H9 (cell line): ENCODE measurements around the gene PWWP2B. TPM values are rescaled to one million over a fixed set of nuclear protein-coding genes. Genes with fewer than 3 reads are reported as not detected.

Experiments used
- DNase-seq: peaks from one replicate; pipeline ENCODE4 v3.0.0-alpha.2; 2017
- H2AFZ ChIP-seq: one replicate; pipeline ENCODE4 v1.6.1; 2013; ENCODE audit warnings: mild to moderate bottlenecking, low read length, control low read depth, moderate library complexity
- H2AK5ac ChIP-seq: 2 replicates; pipeline ENCODE4 v1.6.1; 2013; ENCODE audit warnings: low read length, control low read depth, mixed read lengths; ENCODE audit not compliant: insufficient read length
- H2BK120ac ChIP-seq: one replicate; pipeline ENCODE4 v1.6.1; 2013; ENCODE audit warnings: low read depth, mild to moderate bottlenecking, low read length, control low read depth, inconsistent platforms; ENCODE audit not compliant: poor library complexity, severe bottlenecking
- H2BK12ac ChIP-seq: 2 replicates; pipeline ENCODE4 v1.6.1; 2013; ENCODE audit warnings: low read length, control low read depth, mixed read lengths, low read depth; ENCODE audit not compliant: insufficient read length
- H2BK15ac ChIP-seq: 2 replicates; pipeline ENCODE4 v1.6.1; 2013; ENCODE audit warnings: low read depth, low read length, control low read depth
- H2BK20ac ChIP-seq: one replicate; pipeline ENCODE4 v1.6.1; 2013; ENCODE audit warnings: low read depth, mild to moderate bottlenecking, low read length, control low read depth, inconsistent platforms; ENCODE audit not compliant: poor library complexity, severe bottlenecking
- H2BK5ac ChIP-seq: 2 replicates; pipeline ENCODE4 v1.6.1; 2013; ENCODE audit warnings: low read length, control low read depth, mixed read lengths; ENCODE audit not compliant: insufficient read length
- H3K14ac ChIP-seq: 2 replicates; pipeline ENCODE4 v1.6.1; 2013; ENCODE audit warnings: low read length, control low read depth; ENCODE audit not compliant: insufficient read depth
- H3K18ac ChIP-seq: 2 replicates; pipeline ENCODE4 v1.6.1; 2013; ENCODE audit warnings: low read depth, mild to moderate bottlenecking, mixed read lengths, low read length, control low read depth; ENCODE audit not compliant: insufficient read length
- H3K23ac ChIP-seq: 2 replicates; pipeline ENCODE4 v1.6.1; 2013; ENCODE audit warnings: low read length, control low read depth, mixed read lengths, low read depth; ENCODE audit not compliant: insufficient read length
- H3K23me2 ChIP-seq: 2 replicates; pipeline ENCODE4 v1.6.1; 2013; ENCODE audit warnings: low read depth, mild to moderate bottlenecking, mixed read lengths, low read length, control low read depth; ENCODE audit not compliant: insufficient read length, poor library complexity, severe bottlenecking
- H3K27ac ChIP-seq: 2 replicates; pipeline ENCODE4 v1.5.1; 2013; ENCODE audit warnings: low read length, control low read depth, mixed read lengths, low read depth; ENCODE audit not compliant: insufficient read length
- H3K27me3 ChIP-seq: 2 replicates; pipeline ENCODE4 v1.6.1; 2013; ENCODE audit warnings: low read length, control low read depth, inconsistent platforms; ENCODE audit not compliant: insufficient read depth
- H3K4ac ChIP-seq: 2 replicates; pipeline ENCODE4 v1.6.1; 2013; ENCODE audit warnings: low read depth, mild to moderate bottlenecking, control low read depth, inconsistent platforms, low read length, moderate library complexity
- H3K4me1 ChIP-seq: 2 replicates; pipeline ENCODE4 v1.6.1; 2013; ENCODE audit warnings: low read length, control low read depth, inconsistent platforms; ENCODE audit not compliant: insufficient read depth
- H3K4me2 ChIP-seq: 2 replicates; pipeline ENCODE4 v1.6.1; 2013; ENCODE audit warnings: low read length, control low read depth, mixed read lengths; ENCODE audit not compliant: insufficient read length, insufficient read depth
- H3K56ac ChIP-seq: 2 replicates; pipeline ENCODE4 v1.6.1; 2013; ENCODE audit warnings: low read depth, mild to moderate bottlenecking, mixed read lengths, low read length, control low read depth; ENCODE audit not compliant: insufficient read length
- H3K79me1 ChIP-seq: 2 replicates; pipeline ENCODE4 v1.6.1; 2013; ENCODE audit warnings: low read depth, mild to moderate bottlenecking, moderate library complexity, low read length, control low read depth, inconsistent platforms; ENCODE audit not compliant: insufficient read depth, poor library complexity, severe bottlenecking
- H3K79me2 ChIP-seq: 2 replicates; pipeline ENCODE4 v1.6.1; 2013; ENCODE audit warnings: low read length, control low read depth, inconsistent platforms; ENCODE audit not compliant: insufficient read depth
- H3K9ac ChIP-seq: 2 replicates; pipeline ENCODE4 v1.6.1; 2013; ENCODE audit warnings: low read length, control low read depth, mixed read lengths; ENCODE audit not compliant: insufficient read length; ENCODE audit errors: extremely low read depth
- H3K9me3 ChIP-seq: one replicate; pipeline ENCODE4 v1.6.1; 2013; ENCODE audit warnings: low read depth, low read length, inconsistent platforms; ENCODE audit not compliant: control insufficient read depth
- H3T11ph ChIP-seq: one replicate; pipeline ENCODE4 v1.6.1; 2013; ENCODE audit warnings: mild to moderate bottlenecking, low read length, control low read depth, inconsistent platforms
- H4K20me1 ChIP-seq: one replicate; pipeline ENCODE4 v1.6.1; 2013; ENCODE audit not compliant: control insufficient read depth, insufficient read length, insufficient read depth
- H4K5ac ChIP-seq: 2 replicates; pipeline ENCODE4 v1.6.1; 2013; ENCODE audit warnings: low read depth, mild to moderate bottlenecking, mixed read lengths, low read length, control low read depth; ENCODE audit not compliant: insufficient read length
- H4K8ac ChIP-seq: replicated peaks from 2 replicates; pipeline ENCODE4 v1.6.1; 2013; ENCODE audit warnings: low read length, control low read depth, mixed read lengths, low read depth; ENCODE audit not compliant: insufficient read length
- H4K91ac ChIP-seq: 2 replicates; pipeline ENCODE4 v1.6.1; 2013; ENCODE audit warnings: low read depth, mild to moderate bottlenecking, moderate library complexity, mixed read lengths, low read length, control low read depth; ENCODE audit not compliant: insufficient read length
- H3K27ac Mint-ChIP-seq, 3 experiments: 2 replicates in 2 of 3; 3 replicates in 1 of 3; pipeline ENCODE4 v1.8.0; 2020 to 2021; ENCODE audit warnings: mixed read lengths in 3 of 3, mild to moderate bottlenecking in 1 of 3, moderate library complexity in 1 of 3
- H3K27me3 Mint-ChIP-seq: 2 replicates; pipeline ENCODE4 v1.8.0; 2021; ENCODE audit warnings: low read depth, mild to moderate bottlenecking, moderate library complexity, mixed read lengths
- H3K36me3 Mint-ChIP-seq, 3 experiments: 2 replicates in 2 of 3; 3 replicates in 1 of 3; pipeline ENCODE4 v1.8.0; 2020 to 2021; ENCODE audit warnings: low read depth in 3 of 3, mixed read lengths in 3 of 3; ENCODE audit not compliant: insufficient read depth in 1 of 3
- H3K4me1 Mint-ChIP-seq, 2 experiments: 2 replicates each; pipeline ENCODE4 v1.8.0; 2020; ENCODE audit warnings: mixed read lengths in 2 of 2
- H3K4me3 Mint-ChIP-seq, 2 experiments: 2 replicates in 1 of 2; 3 replicates in 1 of 2; pipeline ENCODE4 v1.8.0; 2020 to 2021; ENCODE audit warnings: mild to moderate bottlenecking in 2 of 2, mixed read lengths in 2 of 2, moderate library complexity in 1 of 2
- H3K9me3 Mint-ChIP-seq, 2 experiments: 2 replicates in 1 of 2; 3 replicates in 1 of 2; pipeline ENCODE4 v1.8.0; 2020; ENCODE audit warnings: mild to moderate bottlenecking in 2 of 2, mixed read lengths in 2 of 2, moderate library complexity in 1 of 2
- WGBS: extraction: QIAGEN DNeasy Blood & Tissue Kit; methylation state at CpG from one replicate; pipeline ENCODE4 v1.1.7; 2013; ENCODE audit warnings: missing lambda C conversion rate, low lambda C conversion rate, mixed read lengths; ENCODE audit not compliant: insufficient read length; ENCODE audit errors: extremely low coverage; 5-methylcytosine and 5-hydroxymethylcytosine counted together
- total RNA-seq: library from RNA; stranded (reverse); gene quantifications from 2 replicates; pipeline ENCODE4 v1.2.1, GENCODE V29; 2021
- TF ChIP-seq, protein P1 (sequence below): fragments of 200-600 bp; sonication (generic); conservative IDR thresholded peaks from 3 replicates; pipeline ENCODE4 v1.8.0; 2021; ENCODE audit warnings: antibody characterized with exemption, mild to moderate bottlenecking

Gene PWWP2B
- total RNA-seq, 1 experiment from 2014 or later: 10.0 TPM

DNA sequence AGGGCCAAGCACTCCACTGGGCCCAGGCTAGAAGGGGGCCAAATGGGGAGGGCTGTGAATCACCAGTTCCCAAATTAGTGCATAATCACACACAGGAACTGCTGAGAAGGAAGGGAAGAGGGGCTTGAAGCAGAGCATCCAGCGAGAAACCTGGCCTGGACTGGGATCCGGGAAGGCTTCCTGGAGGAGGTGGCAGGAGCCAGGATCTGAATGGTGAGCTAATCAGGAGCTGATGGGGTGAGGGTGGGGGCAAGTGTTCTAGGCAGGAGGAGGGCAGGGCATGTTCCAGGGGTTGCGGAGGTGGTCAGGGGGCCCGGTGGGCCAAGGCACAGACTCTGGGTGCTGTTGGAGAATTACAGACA is 12.6 kb downstream of the PWWP2B start:
- Histone ChIP-seq H2AK5ac (no peak overlapping the region), H3K9me3 (no peaks in the 10 kb centered on the region), H3K14ac (peak overlapping the region; percentile 76), H4K8ac (no peak overlapping the region), H3T11ph (no peak overlapping the region), H2BK120ac (no peak overlapping the region), H3K79me2 (no peaks in the 10 kb centered on the region; the same call in 1 of the 2 replicates), H3K18ac (no peak overlapping the region), H3K27me3 (no peaks in the 10 kb centered on the region), H4K20me1 (no peaks in the 10 kb centered on the region), H3K79me1 (no peaks in the 10 kb centered on the region), H4K91ac (no peak overlapping the region), H4K5ac (no peak overlapping the region), H3K4ac (no peak overlapping the region), H3K4me1 (peaks cover 8% of the 10 kb centered on the region; the same call in 1 of the 2 replicates), H3K9ac (no peak overlapping the region), H3K4me2 (no peak overlapping the region), H3K23ac (no peak overlapping the region), H3K27ac (no peak overlapping the region), H2BK5ac (no peak overlapping the region), H3K56ac (no peak overlapping the region), H2BK20ac (no peak overlapping the region), H2BK12ac (no peak overlapping the region), H2AFZ (no peak overlapping the region), H3K23me2 (no peaks in the 10 kb centered on the region), H2BK15ac (no peak overlapping the region)
- TF ChIP-seq, protein P1, sequence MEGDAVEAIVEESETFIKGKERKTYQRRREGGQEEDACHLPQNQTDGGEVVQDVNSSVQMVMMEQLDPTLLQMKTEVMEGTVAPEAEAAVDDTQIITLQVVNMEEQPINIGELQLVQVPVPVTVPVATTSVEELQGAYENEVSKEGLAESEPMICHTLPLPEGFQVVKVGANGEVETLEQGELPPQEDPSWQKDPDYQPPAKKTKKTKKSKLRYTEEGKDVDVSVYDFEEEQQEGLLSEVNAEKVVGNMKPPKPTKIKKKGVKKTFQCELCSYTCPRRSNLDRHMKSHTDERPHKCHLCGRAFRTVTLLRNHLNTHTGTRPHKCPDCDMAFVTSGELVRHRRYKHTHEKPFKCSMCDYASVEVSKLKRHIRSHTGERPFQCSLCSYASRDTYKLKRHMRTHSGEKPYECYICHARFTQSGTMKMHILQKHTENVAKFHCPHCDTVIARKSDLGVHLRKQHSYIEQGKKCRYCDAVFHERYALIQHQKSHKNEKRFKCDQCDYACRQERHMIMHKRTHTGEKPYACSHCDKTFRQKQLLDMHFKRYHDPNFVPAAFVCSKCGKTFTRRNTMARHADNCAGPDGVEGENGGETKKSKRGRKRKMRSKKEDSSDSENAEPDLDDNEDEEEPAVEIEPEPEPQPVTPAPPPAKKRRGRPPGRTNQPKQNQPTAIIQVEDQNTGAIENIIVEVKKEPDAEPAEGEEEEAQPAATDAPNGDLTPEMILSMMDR: no peak
- Mint-ChIP-seq H3K27me3 (no peaks in the 10 kb centered on the region), H3K36me3 (peaks cover 3 to 15% (median 8%) of the 10 kb centered on the region in 3 experiments), H3K9me3 (no peaks in the 10 kb centered on the region), H3K27ac (peak overlapping the region; percentile 72 to 89 (median 86); a peak in 6 of 7 replicates), H3K4me3 (peak overlapping the region in 1 of 2 experiments; percentile 63; a peak in 3 of 5 replicates), H3K4me1 (peaks cover 40 to 55% of the 10 kb centered on the region in 2 experiments)
- WGBS: no CpG with 5 or more reads among the region's 4 CpGs
- DNase-seq: no peak
